ENCODE measurements around the gene MYMK. TPM values are rescaled to one million over a fixed set of nuclear protein-coding genes. Genes with fewer than 3 reads are reported as not detected.
A peak's percentile ranks its signal among the peaks of the same experiment; 100 is the strongest.

The MYMK gene
- total and polyA plus RNA-seq, 2 experiments from 2014 or later = not detected

DNA sequence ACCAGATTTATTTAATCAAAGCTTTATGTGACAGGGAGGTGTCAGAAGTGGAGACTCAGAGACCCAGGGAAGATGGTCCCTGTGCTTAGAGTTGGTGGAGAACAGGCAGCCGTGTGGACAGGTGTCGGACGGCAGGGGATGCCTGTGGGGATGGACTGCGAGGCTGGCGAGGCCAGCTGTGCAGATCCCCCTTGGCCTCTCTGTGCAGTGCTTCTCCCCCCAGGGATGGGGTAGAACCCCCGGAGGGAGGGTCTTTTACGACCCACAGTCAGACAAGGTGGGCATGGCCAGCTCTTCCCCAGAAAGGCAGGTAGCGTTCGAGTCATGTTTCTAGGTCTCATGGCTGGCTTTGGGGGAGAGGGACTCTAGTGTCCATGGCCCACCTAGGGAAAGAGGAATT, 41.1 kb downstream of the MYMK start (continued):
- no peak for TF ChIP-seq REST (IDR thresholded peaks at IDR 0.05; ENCODE audit: unreplicated experiment)

- TF ChIP-seq REST (IDR thresholded peaks at IDR 0.05; ENCODE audit: unreplicated experiment) = no peak
- 0 out of 2 replicates have a peak, but pooled peaks have one; percentile 41 for TF ChIP-seq CREB1 (CRISPR knock-in tag; IDR thresholded peaks at IDR 0.05; ENCODE audit: low read depth)
- TF ChIP-seq POLR2AphosphoS5 (IDR thresholded peaks at IDR 0.05; ENCODE audit: low read depth) = peak; percentile 80
- TF ChIP-seq EZH2 (IDR thresholded peaks at IDR 0.05; ENCODE audit: low read depth, unreplicated experiment) = peak; percentile 52
- H3K36me3 ChIP-seq (ENCODE audit: insufficient read depth) = no peaks in the 10 kb centered on the region
- Mint-ChIP-seq H3K27me3 (ENCODE audit: insufficient read depth, low read depth, poor library complexity) (peaks cover 3% of the 10 kb centered on the region), H3K4me3 (peak within 1 kb of the TSS; percentile 79), H3K36me3 (ENCODE audit: low read depth) (peaks cover 2% of the 10 kb centered on the region; the same call in 2 of the 3 replicates), H3K27ac (no peak within 1 kb of the TSS), H3K4me1 (peaks cover 8% of the 10 kb centered on the region), H3K9me3 (no peaks in the 10 kb centered on the region)
- H3K27ac ChIP-seq (ENCODE audit: low read depth) = peak within 1 kb of the TSS; percentile 67; the same call in 1 of the 2 replicates
- no peaks in the 10 kb centered on the region for H3K27me3 ChIP-seq (ENCODE audit: insufficient read depth)
- ATAC-seq = peak; percentile 97
- peaks cover 16% of the 10 kb centered on the region for H3K79me2 ChIP-seq (replicated peaks; ENCODE audit: insufficient read depth)
- peak within 1 kb of the TSS; percentile 85 for H3K4me3 ChIP-seq
- H3K9me2 ChIP-seq (ENCODE audit: insufficient read depth) = no peaks in the 10 kb centered on the region
- H2AFZ ChIP-seq = peak within 1 kb of the TSS; percentile 92
- DNase-seq (ENCODE audit: low spot score) = peak; percentile 96
- H3K4me1 ChIP-seq (ENCODE audit: insufficient read depth) = peaks cover 8% of the 10 kb centered on the region
- peak within 1 kb of the TSS; percentile 96 for H3K4me2 ChIP-seq
- H3F3A ChIP-seq (replicated peaks; ENCODE audit: low read depth) = 0 out of 2 replicates have a peak, but pooled peaks cover 2% of the 10 kb centered on the region
- no peaks in the 10 kb centered on the region; the same call in 1 of the 2 replicates for H4K20me1 ChIP-seq (replicated peaks; ENCODE audit: insufficient read depth)
Observed at GRCh38 chr9:133478851-133479711, 45.7 kb downstream of the MYMK start, which contains the start of gene SLC2A6. Gene SLC2A6, minus strand, starts transcription at chr9:133479099. Its CDS starts 40 bp downstream, at chr9:133479059.

All from GM23338 (cell line).